Heart right ventricle (tissue), 16 donors: ENCODE results near the gene CLN3. TPM values are rescaled to one million over a fixed set of nuclear protein-coding genes. Genes with fewer than 3 reads are reported as not detected.
"Not testable (repeated sequence)": the region's sequence is repeated elsewhere in the genome, so short reads cannot be mapped to it uniquely, and the experiment has no call there.

ENCODE experiments used
- ATAC-seq, 8 donors: fragments of 200-7000 bp; cut with Tn5 transposase; one replicate each; pipeline ENCODE4 v1.9.1; 2020; ENCODE audit warnings: mild to moderate bottlenecking in 8 of 8, moderate library complexity in 8 of 8, moderate number of reproducible peaks in 1 of 8
- DNase-seq, 2 donors: peaks; one replicate each; pipeline ENCODE4 v3.0.0-alpha.2; 2020
- H3K27ac ChIP-seq, 10 donors: fragments of 200-600 bp; sonication (generic) in 2 of 10; one replicate each; pipeline versions ENCODE4 v1.5.0 to v1.8.0; 2020 to 2022; ENCODE audit warnings: mild to moderate bottlenecking in 3 of 10
- H3K27me3 ChIP-seq, 7 donors: fragments of 200-600 bp; one replicate each; pipeline ENCODE4 v1.8.0; 2021 to 2022; ENCODE audit warnings: mild to moderate bottlenecking in 2 of 7
- H3K36me3 ChIP-seq, 9 donors: fragments of 200-600 bp; sonication (generic) in 1 of 9; one replicate each; pipeline versions ENCODE4 v1.5.0 to v1.8.0; 2020 to 2022; ENCODE audit warnings: mild to moderate bottlenecking in 2 of 9
- H3K4me1 ChIP-seq, 9 donors: fragments of 200-600 bp; sonication (generic) in 1 of 9; one replicate each; pipeline versions ENCODE4 v1.5.0 to v1.8.0; 2020 to 2022; ENCODE audit warnings: mild to moderate bottlenecking in 4 of 9
- H3K4me3 ChIP-seq, 10 donors: fragments of 200-600 bp; sonication (generic) in 2 of 10; one replicate each; pipeline versions ENCODE4 v1.5.0 to v1.8.0; 2020 to 2022; ENCODE audit warnings: mild to moderate bottlenecking in 7 of 10, moderate library complexity in 2 of 10
- H3K9me3 ChIP-seq, 11 donors: fragments of 200-600 bp in 10 of 11; sonication (generic) in 2 of 11; one replicate each; pipeline versions ENCODE4 v1.5.0 to v1.8.0; 2013 to 2022; ENCODE audit warnings: mild to moderate bottlenecking in 2 of 11, control low read depth in 1 of 11, moderate library complexity in 1 of 11
- WGBS, 2 donors: extraction: QIAGEN DNeasy Blood & Tissue Kit; methylation state at CpG; one replicate each; pipeline ENCODE4 v1.1.7; 2013; ENCODE audit warnings: inconsistent platforms in 1 of 2; 5-methylcytosine and 5-hydroxymethylcytosine counted together
- intact Hi-C, 10 donors: fragments of 100-400 bp; cut with DNase I; formaldehyde crosslinking; loops; one replicate each; pipeline versions ENCODE4 v1.11.1 to v1.14.2; 2022
- polyA plus RNA-seq, 2 donors: library from polyadenylated mRNA; stranded (reverse); fragments of 200-250 nt; gene quantifications; one replicate each; pipeline ENCODE4 v1.2.3, GENCODE V29; 2013
- total RNA-seq, 10 donors: library from RNA; stranded (reverse); fragmentation: NEBNext Ultra II Directional in 3 of 10; extraction: Animal tissue kit (Norgen Biotek cat#: 25700) in 3 of 10; gene quantifications; one replicate each; pipeline versions ENCODE4 v1.2.1 to v1.2.4, GENCODE V29; 2021 to 2023
- TF ChIP-seq, protein P1 (sequence below), 9 donors: fragments of 200-600 bp; sonication (generic) in 2 of 9; IDR thresholded peaks; one replicate each; pipeline versions ENCODE4 v1.5.0 to v1.8.0; 2021 to 2022; ENCODE audit warnings: antibody characterized with exemption in 9 of 9, mild to moderate bottlenecking in 5 of 9, moderate library complexity in 1 of 9
- donor health status: Arrhythmogenic right ventricular cardiomyopathy.
- donor health status: ischemic (EF 13 %, LVEDD 7.1; RV severe dilation, severe dysfunction).
- donor health status: healthy with polysubstance abuse.
- donor health status: DM: no; HTN: yes; CAD: no.
- donor health status: DM: no; HTN: no; CAD: no.
- donor health status: ischemic (EF 25% LVEDD 6.9; RV normal size, moderate dysfunction).
- donor health status: ischemic (EF 25% LVEDD 5.7; RV mildly dilated, moderate dysfunction).
- donor health status: healthy.
- donor health status: DM: yes; HTN: yes; CAD: no.
- donor health status: Ischemic cardiomyopathy.
- donor health status: ischemic (EF 35%, LVEDD 5.7; RV mildly dilated, moderate dysfunction).
- donor health status: nonischemic (EF 11% LVEDD 7.7; RV severe dilation, severe dysfunction).
- donor health status: DM: yes; HTN: yes; CAD: no.
- donor health status: PGD.
- donor health status: ischemic (EF 29% LVEDD 5.4; RV normal size, mild dysfunction).
- donor health status: nonischemic (EF 23%, LVEDD 6.1; RV moderate dilation, normal function).

Gene CLN3
- total and polyA plus RNA-seq, 12 donors, result 6.5 to 21.2 (median 10.8) TPM

DNA sequence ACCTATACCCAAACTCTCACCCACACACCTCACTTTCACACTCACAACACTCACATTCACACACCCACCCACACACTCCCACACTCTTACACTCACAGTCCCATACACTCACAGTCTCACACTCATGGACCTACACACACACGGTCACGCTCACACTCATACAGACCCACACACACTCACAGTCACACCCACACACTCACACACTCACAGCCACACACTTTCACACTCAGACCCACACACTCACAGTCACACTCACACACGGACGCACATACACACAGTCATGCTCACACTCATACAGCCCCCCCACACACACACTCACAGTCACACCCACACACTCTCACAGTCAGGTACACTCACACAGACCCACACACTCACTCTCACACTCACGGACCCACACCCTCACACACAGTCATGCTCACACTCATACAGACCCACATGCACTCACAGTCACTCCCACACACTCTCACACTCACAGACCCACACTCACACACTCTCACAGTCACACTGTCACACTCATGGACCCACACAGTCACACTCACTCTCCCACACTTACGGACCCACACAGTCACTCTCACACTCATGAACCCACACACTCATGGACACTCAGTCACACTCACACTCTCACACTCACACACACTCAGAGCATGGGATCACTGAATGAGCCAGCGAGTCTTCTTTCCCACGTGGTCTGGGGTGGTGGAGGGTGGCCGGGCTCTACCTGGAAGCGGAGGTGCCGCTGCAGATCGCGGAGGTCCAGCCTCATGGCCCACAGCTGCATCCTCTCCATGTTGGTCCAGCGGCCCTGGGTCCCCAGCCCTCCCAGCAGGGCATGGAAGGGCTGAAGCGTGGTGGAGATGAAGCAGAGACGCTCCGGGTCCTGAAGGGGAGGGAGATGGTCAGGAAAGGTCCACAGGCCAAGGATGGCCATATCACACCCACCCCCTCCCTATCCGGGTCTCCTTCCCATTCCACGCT, 9.7 kb upstream of the CLN3 start:
- Histone ChIP-seq H3K4me3 (no peak overlapping the region), H3K27me3 (peaks cover 0 to 30% (median 0%) of the 10 kb centered on the region in 7 donors), H3K27ac (no peak overlapping the region), H3K9me3 (no peaks in the 10 kb centered on the region), H3K4me1 (peaks cover 0 to 21% (median 0%) of the 10 kb centered on the region in 9 donors), H3K36me3 (peaks cover 0 to 20% (median 0%) of the 10 kb centered on the region in 9 donors)
- DNase-seq (no peak), ATAC-seq (peak in 1 of 8 donors; percentile 8)
- 84 to 86% methylated on average over 19 of the region's 19 CpGs for WGBS, 2 donors
- intact Hi-C loops, result no loop called here
- TF ChIP-seq, protein P1, sequence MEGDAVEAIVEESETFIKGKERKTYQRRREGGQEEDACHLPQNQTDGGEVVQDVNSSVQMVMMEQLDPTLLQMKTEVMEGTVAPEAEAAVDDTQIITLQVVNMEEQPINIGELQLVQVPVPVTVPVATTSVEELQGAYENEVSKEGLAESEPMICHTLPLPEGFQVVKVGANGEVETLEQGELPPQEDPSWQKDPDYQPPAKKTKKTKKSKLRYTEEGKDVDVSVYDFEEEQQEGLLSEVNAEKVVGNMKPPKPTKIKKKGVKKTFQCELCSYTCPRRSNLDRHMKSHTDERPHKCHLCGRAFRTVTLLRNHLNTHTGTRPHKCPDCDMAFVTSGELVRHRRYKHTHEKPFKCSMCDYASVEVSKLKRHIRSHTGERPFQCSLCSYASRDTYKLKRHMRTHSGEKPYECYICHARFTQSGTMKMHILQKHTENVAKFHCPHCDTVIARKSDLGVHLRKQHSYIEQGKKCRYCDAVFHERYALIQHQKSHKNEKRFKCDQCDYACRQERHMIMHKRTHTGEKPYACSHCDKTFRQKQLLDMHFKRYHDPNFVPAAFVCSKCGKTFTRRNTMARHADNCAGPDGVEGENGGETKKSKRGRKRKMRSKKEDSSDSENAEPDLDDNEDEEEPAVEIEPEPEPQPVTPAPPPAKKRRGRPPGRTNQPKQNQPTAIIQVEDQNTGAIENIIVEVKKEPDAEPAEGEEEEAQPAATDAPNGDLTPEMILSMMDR (IDR thresholded peaks at IDR 0.05), result no peak

DNA sequence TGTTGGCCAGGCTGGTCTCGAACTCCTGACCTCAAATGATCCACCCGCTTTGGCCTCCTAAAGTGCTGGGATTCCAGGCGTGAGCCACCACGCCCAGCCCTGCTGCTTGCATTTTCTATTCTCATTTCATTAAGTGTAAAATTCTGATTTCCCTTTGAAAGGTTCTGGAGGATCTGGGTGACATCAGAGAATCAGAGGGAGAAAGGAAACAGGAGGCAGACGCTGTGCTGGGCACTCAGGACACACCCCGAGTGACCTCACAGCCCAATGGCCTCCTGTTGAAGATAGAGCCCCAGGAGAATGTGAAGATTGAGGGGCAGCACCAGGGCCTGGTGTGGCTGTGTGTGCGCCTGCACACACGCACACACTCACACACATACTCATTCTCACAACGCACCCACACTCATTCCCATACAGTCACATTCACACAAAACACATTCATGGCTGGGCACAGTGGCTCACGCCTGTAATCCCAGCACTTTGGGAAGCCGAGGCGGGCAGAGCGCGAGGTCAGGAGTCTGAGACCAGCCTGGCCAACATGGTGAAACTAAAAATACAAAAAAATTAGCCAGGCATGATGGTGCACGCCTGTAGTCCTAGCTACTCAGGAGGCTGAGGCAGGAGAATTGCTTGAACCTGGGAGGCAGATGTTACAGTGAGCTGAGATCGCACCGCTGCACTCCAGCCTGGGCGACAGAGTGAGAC, 8.8 kb upstream of the CLN3 start:
- Histone ChIP-seq H3K27me3 (peaks cover 0 to 24% (median 0%) of the 10 kb centered on the region in 7 donors), H3K4me1 (peaks cover 0 to 23% (median 0%) of the 10 kb centered on the region in 9 donors), H3K36me3 (peaks cover 0 to 20% (median 0%) of the 10 kb centered on the region in 9 donors)
- H3K9me3 ChIP-seq, H3K27ac ChIP-seq, intact Hi-C loops, H3K4me3 ChIP-seq, ATAC-seq, DNase-seq: not testable (repeated sequence)
- 77 to 83% methylated on average over 18 of the region's 18 CpGs for WGBS, 2 donors

DNA sequence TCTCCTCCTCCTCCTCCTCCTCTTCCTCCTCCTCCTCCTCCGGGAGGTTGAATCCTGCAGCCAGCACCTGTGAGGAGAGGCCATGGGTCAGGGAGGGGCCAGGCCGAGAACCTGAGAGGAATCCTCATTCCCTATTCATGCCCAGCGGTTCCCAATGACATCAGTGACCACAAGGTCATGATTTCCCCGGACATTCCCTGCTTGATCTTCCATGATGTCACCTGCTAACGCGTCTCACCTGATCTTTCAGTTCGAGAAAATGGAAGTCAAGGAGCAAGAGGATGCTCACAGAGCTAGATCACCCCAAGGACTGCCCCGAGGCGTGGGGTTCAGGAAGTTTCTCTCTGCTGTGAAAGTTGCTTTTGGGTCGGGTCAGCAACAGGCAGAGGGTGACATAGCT, 8.0 kb upstream of the CLN3 start:
- Histone ChIP-seq H3K27me3 (peaks cover 0 to 23% (median 0%) of the 10 kb centered on the region in 7 donors), H3K27ac (no peak overlapping the region), H3K9me3 (no peaks in the 10 kb centered on the region), H3K4me3 (no peak overlapping the region), H3K4me1 (peaks cover 0 to 22% (median 0%) of the 10 kb centered on the region in 9 donors), H3K36me3 (peaks cover 0 to 20% (median 0%) of the 10 kb centered on the region in 9 donors)
- ATAC-seq, result no peak
- TF ChIP-seq, protein P1 (IDR thresholded peaks at IDR 0.05), result no peak
- no peak for DNase-seq
- WGBS, 2 donors, result 69 to 75% methylated on average over 9 to 10 of the region's 10 CpGs
- intact Hi-C loops, result loop anchor here in 2 of 10 donors (5.0 to 10.0 kb wide), 3 partner anchors 37 to 55 kb away; partner anchors contain the start of genes SGF29 (in 2 of the 2) and NUPR1 (in 1 of the 2)

DNA sequence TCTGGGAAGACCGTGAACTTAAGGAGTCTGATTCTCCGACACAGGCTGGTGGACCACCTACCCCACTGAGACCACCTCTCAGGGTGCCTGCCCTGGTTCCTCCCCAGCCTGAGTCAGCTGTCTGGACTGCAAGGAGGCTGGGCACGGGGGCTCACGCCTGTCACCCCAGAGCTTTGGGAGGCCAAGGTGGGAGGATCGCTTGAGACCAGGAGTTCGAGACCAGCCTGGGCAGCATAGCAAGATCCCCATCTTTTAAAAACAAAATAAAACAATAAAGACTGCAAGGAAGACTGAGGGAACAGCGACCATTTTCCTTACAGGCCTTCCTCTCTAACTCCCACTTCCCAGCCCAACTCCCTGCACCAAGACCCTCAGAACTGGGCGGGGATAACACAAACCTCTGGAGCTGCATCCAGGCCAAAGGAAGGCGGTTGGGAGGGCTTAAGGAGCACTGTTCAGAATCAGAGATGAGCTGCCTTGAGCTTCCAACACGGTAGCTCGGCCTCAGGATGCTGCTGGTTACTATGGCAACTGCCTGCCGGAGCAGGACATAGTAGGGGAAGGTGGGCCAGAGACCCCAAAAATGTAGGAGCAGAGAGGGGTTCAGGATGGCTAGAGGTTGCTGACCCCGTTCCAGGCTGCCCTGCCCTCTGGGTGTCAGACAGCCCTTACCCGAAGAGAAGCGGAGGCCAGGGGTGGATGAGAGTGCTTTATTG, 7.0 kb upstream of the CLN3 start:
- 88% methylated on average over 15 of the region's 15 CpGs for WGBS, 2 donors
- intact Hi-C loops, result loop anchor here in 2 of 10 donors (5.0 to 10.0 kb wide), 3 partner anchors 38 to 56 kb away; partner anchors contain the start of genes SGF29 (in 2 of the 2) and NUPR1 (in 1 of the 2)

More for the DNA sequence above, 7.0 kb upstream of the CLN3 start:
- H3K4me1 ChIP-seq, result peaks cover 0 to 23% (median 0%) of the 10 kb centered on the region in 9 donors
- no peak for ATAC-seq
- no peak overlapping the region for H3K27ac ChIP-seq
- DNase-seq, result no peak
- peaks cover 0 to 20% (median 0%) of the 10 kb centered on the region in 9 donors for H3K36me3 ChIP-seq
- H3K27me3 ChIP-seq, result peaks cover 0 to 16% (median 0%) of the 10 kb centered on the region in 7 donors
- no peaks in the 10 kb centered on the region for H3K9me3 ChIP-seq
- H3K4me3 ChIP-seq, result no peak overlapping the region
- TF ChIP-seq, protein P1 (IDR thresholded peaks at IDR 0.05), result no peak
